H9 (cell line): ENCODE results near the gene INHBC. TPM values are rescaled to one million over a fixed set of nuclear protein-coding genes. Genes with fewer than 3 reads are reported as not detected.

ENCODE experiments used
- DNase-seq: peaks from one replicate; pipeline ENCODE4 v3.0.0-alpha.2; 2017
- H2AFZ ChIP-seq: one replicate; pipeline ENCODE4 v1.6.1; 2013; ENCODE audit warnings: mild to moderate bottlenecking, low read length, control low read depth, moderate library complexity
- H2AK5ac ChIP-seq: 2 replicates; pipeline ENCODE4 v1.6.1; 2013; ENCODE audit warnings: low read length, control low read depth, mixed read lengths; ENCODE audit not compliant: insufficient read length
- H2BK120ac ChIP-seq: one replicate; pipeline ENCODE4 v1.6.1; 2013; ENCODE audit warnings: low read depth, mild to moderate bottlenecking, low read length, control low read depth, inconsistent platforms; ENCODE audit not compliant: poor library complexity, severe bottlenecking
- H2BK12ac ChIP-seq: 2 replicates; pipeline ENCODE4 v1.6.1; 2013; ENCODE audit warnings: low read length, control low read depth, mixed read lengths, low read depth; ENCODE audit not compliant: insufficient read length
- H2BK15ac ChIP-seq: 2 replicates; pipeline ENCODE4 v1.6.1; 2013; ENCODE audit warnings: low read depth, low read length, control low read depth
- H2BK20ac ChIP-seq: one replicate; pipeline ENCODE4 v1.6.1; 2013; ENCODE audit warnings: low read depth, mild to moderate bottlenecking, low read length, control low read depth, inconsistent platforms; ENCODE audit not compliant: poor library complexity, severe bottlenecking
- H2BK5ac ChIP-seq: 2 replicates; pipeline ENCODE4 v1.6.1; 2013; ENCODE audit warnings: low read length, control low read depth, mixed read lengths; ENCODE audit not compliant: insufficient read length
- H3K14ac ChIP-seq: 2 replicates; pipeline ENCODE4 v1.6.1; 2013; ENCODE audit warnings: low read length, control low read depth; ENCODE audit not compliant: insufficient read depth
- H3K18ac ChIP-seq: 2 replicates; pipeline ENCODE4 v1.6.1; 2013; ENCODE audit warnings: low read depth, mild to moderate bottlenecking, mixed read lengths, low read length, control low read depth; ENCODE audit not compliant: insufficient read length
- H3K23ac ChIP-seq: 2 replicates; pipeline ENCODE4 v1.6.1; 2013; ENCODE audit warnings: low read length, control low read depth, mixed read lengths, low read depth; ENCODE audit not compliant: insufficient read length
- H3K23me2 ChIP-seq: 2 replicates; pipeline ENCODE4 v1.6.1; 2013; ENCODE audit warnings: low read depth, mild to moderate bottlenecking, mixed read lengths, low read length, control low read depth; ENCODE audit not compliant: insufficient read length, poor library complexity, severe bottlenecking
- H3K27ac ChIP-seq: 2 replicates; pipeline ENCODE4 v1.5.1; 2013; ENCODE audit warnings: low read length, control low read depth, mixed read lengths, low read depth; ENCODE audit not compliant: insufficient read length
- H3K27me3 ChIP-seq: 2 replicates; pipeline ENCODE4 v1.6.1; 2013; ENCODE audit warnings: low read length, control low read depth, inconsistent platforms; ENCODE audit not compliant: insufficient read depth
- H3K4ac ChIP-seq: 2 replicates; pipeline ENCODE4 v1.6.1; 2013; ENCODE audit warnings: low read depth, mild to moderate bottlenecking, control low read depth, inconsistent platforms, low read length, moderate library complexity
- H3K4me1 ChIP-seq: 2 replicates; pipeline ENCODE4 v1.6.1; 2013; ENCODE audit warnings: low read length, control low read depth, inconsistent platforms; ENCODE audit not compliant: insufficient read depth
- H3K4me2 ChIP-seq: 2 replicates; pipeline ENCODE4 v1.6.1; 2013; ENCODE audit warnings: low read length, control low read depth, mixed read lengths; ENCODE audit not compliant: insufficient read length, insufficient read depth
- H3K56ac ChIP-seq: 2 replicates; pipeline ENCODE4 v1.6.1; 2013; ENCODE audit warnings: low read depth, mild to moderate bottlenecking, mixed read lengths, low read length, control low read depth; ENCODE audit not compliant: insufficient read length
- H3K79me1 ChIP-seq: 2 replicates; pipeline ENCODE4 v1.6.1; 2013; ENCODE audit warnings: low read depth, mild to moderate bottlenecking, moderate library complexity, low read length, control low read depth, inconsistent platforms; ENCODE audit not compliant: insufficient read depth, poor library complexity, severe bottlenecking
- H3K79me2 ChIP-seq: 2 replicates; pipeline ENCODE4 v1.6.1; 2013; ENCODE audit warnings: low read length, control low read depth, inconsistent platforms; ENCODE audit not compliant: insufficient read depth
- H3K9ac ChIP-seq: 2 replicates; pipeline ENCODE4 v1.6.1; 2013; ENCODE audit warnings: low read length, control low read depth, mixed read lengths; ENCODE audit not compliant: insufficient read length; ENCODE audit errors: extremely low read depth
- H3K9me3 ChIP-seq: one replicate; pipeline ENCODE4 v1.6.1; 2013; ENCODE audit warnings: low read depth, low read length, inconsistent platforms; ENCODE audit not compliant: control insufficient read depth
- H3T11ph ChIP-seq: one replicate; pipeline ENCODE4 v1.6.1; 2013; ENCODE audit warnings: mild to moderate bottlenecking, low read length, control low read depth, inconsistent platforms
- H4K20me1 ChIP-seq: one replicate; pipeline ENCODE4 v1.6.1; 2013; ENCODE audit not compliant: control insufficient read depth, insufficient read length, insufficient read depth
- H4K5ac ChIP-seq: 2 replicates; pipeline ENCODE4 v1.6.1; 2013; ENCODE audit warnings: low read depth, mild to moderate bottlenecking, mixed read lengths, low read length, control low read depth; ENCODE audit not compliant: insufficient read length
- H4K8ac ChIP-seq: replicated peaks from 2 replicates; pipeline ENCODE4 v1.6.1; 2013; ENCODE audit warnings: low read length, control low read depth, mixed read lengths, low read depth; ENCODE audit not compliant: insufficient read length
- H4K91ac ChIP-seq: 2 replicates; pipeline ENCODE4 v1.6.1; 2013; ENCODE audit warnings: low read depth, mild to moderate bottlenecking, moderate library complexity, mixed read lengths, low read length, control low read depth; ENCODE audit not compliant: insufficient read length
- H3K27ac Mint-ChIP-seq, 3 experiments: 2 replicates in 2 of 3; 3 replicates in 1 of 3; pipeline ENCODE4 v1.8.0; 2020 to 2021; ENCODE audit warnings: mixed read lengths in 3 of 3, mild to moderate bottlenecking in 1 of 3, moderate library complexity in 1 of 3
- H3K27me3 Mint-ChIP-seq: 2 replicates; pipeline ENCODE4 v1.8.0; 2021; ENCODE audit warnings: low read depth, mild to moderate bottlenecking, moderate library complexity, mixed read lengths
- H3K36me3 Mint-ChIP-seq, 3 experiments: 2 replicates in 2 of 3; 3 replicates in 1 of 3; pipeline ENCODE4 v1.8.0; 2020 to 2021; ENCODE audit warnings: low read depth in 3 of 3, mixed read lengths in 3 of 3; ENCODE audit not compliant: insufficient read depth in 1 of 3
- H3K4me1 Mint-ChIP-seq, 2 experiments: 2 replicates each; pipeline ENCODE4 v1.8.0; 2020; ENCODE audit warnings: mixed read lengths in 2 of 2
- H3K4me3 Mint-ChIP-seq, 2 experiments: 2 replicates in 1 of 2; 3 replicates in 1 of 2; pipeline ENCODE4 v1.8.0; 2020 to 2021; ENCODE audit warnings: mild to moderate bottlenecking in 2 of 2, mixed read lengths in 2 of 2, moderate library complexity in 1 of 2
- H3K9me3 Mint-ChIP-seq, 2 experiments: 2 replicates in 1 of 2; 3 replicates in 1 of 2; pipeline ENCODE4 v1.8.0; 2020; ENCODE audit warnings: mild to moderate bottlenecking in 2 of 2, mixed read lengths in 2 of 2, moderate library complexity in 1 of 2
- CTCF ChIP-seq: fragments of 200-600 bp; sonication (generic); conservative IDR thresholded peaks from 3 replicates; pipeline ENCODE4 v1.8.0; 2021; ENCODE audit warnings: antibody characterized with exemption, mild to moderate bottlenecking
- WGBS: extraction: QIAGEN DNeasy Blood & Tissue Kit; methylation state at CpG from one replicate; pipeline ENCODE4 v1.1.7; 2013; ENCODE audit warnings: missing lambda C conversion rate, low lambda C conversion rate, mixed read lengths; ENCODE audit not compliant: insufficient read length; ENCODE audit errors: extremely low coverage; 5-methylcytosine and 5-hydroxymethylcytosine counted together
- total RNA-seq: library from RNA; stranded (reverse); gene quantifications from 2 replicates; pipeline ENCODE4 v1.2.1, GENCODE V29; 2021

Gene INHBC
- total RNA-seq, 1 experiment from 2014 or later, result not detected

GRCh38 chr12:57418255-57418654 is 16.3 kb upstream of the INHBC start:
- TF ChIP-seq CTCF, result no peak
- H3K27ac Mint-ChIP-seq, result peak overlapping the region in 2 of 3 experiments; percentile 1 to 26; a peak in 3 of 7 replicates
- H3T11ph ChIP-seq, result no peak overlapping the region
- H3K79me1 ChIP-seq, result peaks cover 5% of the 10 kb centered on the region
- DNase-seq, result no peak
- no peak overlapping the region for H4K91ac ChIP-seq
- no peak overlapping the region for H2AK5ac ChIP-seq
- no peak overlapping the region for H3K9ac ChIP-seq
- no peak overlapping the region for H3K27ac ChIP-seq
- no peaks in the 10 kb centered on the region for H3K9me3 Mint-ChIP-seq
- no peak overlapping the region for H3K14ac ChIP-seq
- H3K4me1 Mint-ChIP-seq, result peaks cover 11 to 15% of the 10 kb centered on the region in 2 experiments
- H4K8ac ChIP-seq, result no peak overlapping the region
- H2BK120ac ChIP-seq, result no peak overlapping the region
- no peaks in the 10 kb centered on the region for H3K9me3 ChIP-seq
- no peaks in the 10 kb centered on the region; the same call in 1 of the 2 replicates for H3K79me2 ChIP-seq
- WGBS, result no CpG with 5 or more reads among the region's 9 CpGs
- H3K23me2 ChIP-seq, result no peaks in the 10 kb centered on the region
- no peak overlapping the region for H2AFZ ChIP-seq
- no peak overlapping the region for H2BK12ac ChIP-seq
- H2BK20ac ChIP-seq, result no peak overlapping the region
- H3K36me3 Mint-ChIP-seq, result peaks cover 2 to 7% (median 5%) of the 10 kb centered on the region in 3 experiments; a peak in 4 of 7 replicates
- H3K4me2 ChIP-seq, result no peak overlapping the region
- no peak overlapping the region for H3K18ac ChIP-seq
- H3K4ac ChIP-seq, result no peak overlapping the region
- H3K27me3 ChIP-seq, result no peaks in the 10 kb centered on the region
- no peak overlapping the region for H2BK5ac ChIP-seq
- H3K4me1 ChIP-seq, result no peaks in the 10 kb centered on the region
- no peak overlapping the region for H3K56ac ChIP-seq
- H2BK15ac ChIP-seq, result no peak overlapping the region
- no peak overlapping the region for H4K5ac ChIP-seq
- H3K4me3 Mint-ChIP-seq, result no peak overlapping the region
- H4K20me1 ChIP-seq, result no peaks in the 10 kb centered on the region
- no peak overlapping the region for H3K23ac ChIP-seq
- no peaks in the 10 kb centered on the region for H3K27me3 Mint-ChIP-seq
